H1 (cell line): Measurements from ENCODE around the gene ME1. TPM values are rescaled to one million over a fixed set of nuclear protein-coding genes. Genes with fewer than 3 reads are reported as not detected.

Experiments
- CTCF ChIA-PET: fragments of 300-600 bp; sonication (Branson Sonifier 250); formaldehyde crosslinking; loops from one replicate; lab custom pipeline; 2021; ENCODE audit not compliant: partially characterized antibody; lab: Charles Lee
- POLR2A ChIA-PET: fragments of 300-600 bp; sonication (Branson Sonifier 250); formaldehyde crosslinking; loops from one replicate; lab custom pipeline; 2021; ENCODE audit warnings: inconsistent platforms; ENCODE audit not compliant: partially characterized antibody; lab: Charles Lee
- DNase-seq, 2 experiments: peaks; one replicate each; pipeline versions ENCODE4 v3.0.0 to v3.0.0-alpha.2; 2010 to 2022; ENCODE audit warnings: low spot score in 2 of 2, low read depth in 1 of 2, mixed read lengths in 1 of 2
- FAIRE-seq: peaks from 2 replicates; lab custom pipeline; 2011; peaks lifted over from hg19 to GRCh38; lab: Jason Lieb, UNC
- H2AFZ ChIP-seq: 2 replicates; pipeline ENCODE4 v1.8.1; 2012; ENCODE audit warnings: low read length, inconsistent platforms
- H2AK5ac ChIP-seq: 2 replicates; pipeline ENCODE4 v1.6.1; 2013; ENCODE audit warnings: low read depth, low read length
- H2BK120ac ChIP-seq: replicated peaks from 2 replicates; pipeline ENCODE3; 2013; ENCODE audit warnings: low read depth, low read length, inconsistent platforms
- H2BK12ac ChIP-seq: 2 replicates; pipeline ENCODE4 v1.6.1; 2013; ENCODE audit warnings: low read depth, low read length
- H2BK15ac ChIP-seq: 2 replicates; pipeline ENCODE4 v1.6.1; 2013; ENCODE audit warnings: low read length
- H2BK20ac ChIP-seq: 2 replicates; pipeline ENCODE4 v1.6.1; 2013; ENCODE audit warnings: low read length
- H2BK5ac ChIP-seq: 2 replicates; pipeline ENCODE4 v1.6.1; 2013; ENCODE audit warnings: low read depth, low read length
- H3K14ac ChIP-seq: 2 replicates; pipeline ENCODE4 v1.6.1; 2013; ENCODE audit warnings: inconsistent platforms; ENCODE audit not compliant: insufficient read length
- H3K18ac ChIP-seq: 2 replicates; pipeline ENCODE4 v1.6.1; 2013; ENCODE audit warnings: low read length; ENCODE audit errors: extremely low read depth
- H3K23ac ChIP-seq: 2 replicates; pipeline ENCODE4 v1.6.1; 2013; ENCODE audit warnings: inconsistent platforms; ENCODE audit not compliant: insufficient read length
- H3K23me2 ChIP-seq: 2 replicates; pipeline ENCODE4 v1.6.1; 2013; ENCODE audit warnings: low read depth, low read length
- H3K27ac ChIP-seq: 2 replicates; pipeline ENCODE4 v1.6.1; 2011; ENCODE audit warnings: low read depth, low read length, inconsistent platforms
- H3K27me3 ChIP-seq, 4 experiments: replicated peaks in 1 of 4; 1 replicate in 1 of 4; 2 replicates in 3 of 4; pipeline versions ENCODE4 v1.6.1 to v1.8.1; 2011 to 2013; ENCODE audit warnings: low read length in 3 of 4, mild to moderate bottlenecking in 3 of 4, inconsistent platforms in 2 of 4, mixed read lengths in 2 of 4, moderate library complexity in 1 of 4; ENCODE audit not compliant: control insufficient read depth in 3 of 4, insufficient read depth in 3 of 4; ENCODE audit errors: extremely low read depth in 1 of 4
- H3K36me3 ChIP-seq, 4 experiments: 2 replicates each; pipeline versions ENCODE4 v1.6.1 to v1.8.1; 2011 to 2013; ENCODE audit warnings: mild to moderate bottlenecking in 4 of 4, low read length in 3 of 4, moderate library complexity in 2 of 4, control low read depth in 1 of 4, inconsistent platforms in 1 of 4; ENCODE audit not compliant: insufficient read depth in 4 of 4, control insufficient read depth in 2 of 4
- H3K4ac ChIP-seq: replicated peaks from 2 replicates; pipeline ENCODE3; 2013; ENCODE audit warnings: low read length, low read depth, mixed read lengths, inconsistent platforms; ENCODE audit not compliant: insufficient read length
- H3K4me1 ChIP-seq, 4 experiments: replicated peaks in 1 of 4; 1 replicate in 1 of 4; 2 replicates in 3 of 4; pipeline versions ENCODE4 v1.6.1 to v1.8.1; 2011 to 2013; ENCODE audit warnings: low read length in 3 of 4, inconsistent platforms in 2 of 4, mixed read lengths in 1 of 4; ENCODE audit not compliant: insufficient read depth in 4 of 4, control insufficient read depth in 3 of 4
- H3K4me2 ChIP-seq, 2 experiments: 2 replicates each; pipeline versions ENCODE4 v1.6.1 to v1.8.1; 2011 to 2013; ENCODE audit warnings: low read depth in 2 of 2, low read length in 2 of 2, control low read depth in 1 of 2, inconsistent platforms in 1 of 2, mild to moderate bottlenecking in 1 of 2; ENCODE audit not compliant: insufficient read depth in 1 of 2
- H3K4me3 ChIP-seq, 4 experiments: fragments of 200-600, 300-600 bp in 1 of 4; sonication (generic), shearing (Covaris generic), sonication (Bioruptor Twin) in 1 of 4; 2 replicates each; pipeline versions ENCODE4 v1.5.1 to v1.8.1; 2011 to 2016; ENCODE audit warnings: low read length in 4 of 4, low read depth in 3 of 4, control low read depth in 2 of 4, inconsistent platforms in 2 of 4, mild to moderate bottlenecking in 2 of 4, mixed read lengths in 1 of 4, moderate library complexity in 1 of 4; ENCODE audit not compliant: insufficient read depth in 2 of 4; ENCODE audit errors: extremely low read depth in 1 of 4
- H3K56ac ChIP-seq: replicated peaks from 2 replicates; pipeline ENCODE3; 2013; ENCODE audit warnings: low read depth, mild to moderate bottlenecking, mixed read lengths, low read length, inconsistent platforms; ENCODE audit not compliant: insufficient read length
- H3K79me1 ChIP-seq: 2 replicates; pipeline ENCODE4 v1.6.1; 2013; ENCODE audit warnings: low read depth, low read length, control low read depth
- H3K79me2 ChIP-seq, 2 experiments: 2 replicates each; pipeline versions ENCODE4 v1.6.1 to v1.8.1; 2012 to 2013; ENCODE audit warnings: low read length in 2 of 2, mild to moderate bottlenecking in 2 of 2, inconsistent platforms in 1 of 2; ENCODE audit not compliant: insufficient read depth in 2 of 2, control insufficient read depth in 1 of 2
- H3K9ac ChIP-seq, 4 experiments: replicated peaks in 1 of 4; 1 replicate in 1 of 4; 2 replicates in 3 of 4; pipeline versions ENCODE4 v1.6.1 to v1.8.1; 2011 to 2013; ENCODE audit warnings: low read depth in 3 of 4, low read length in 3 of 4, control low read depth in 2 of 4, mild to moderate bottlenecking in 2 of 4, moderate library complexity in 2 of 4, inconsistent platforms in 1 of 4; ENCODE audit errors: extremely low read depth in 1 of 4
- H3K9me3 ChIP-seq, 2 experiments: 2 replicates each; pipeline versions ENCODE4 v1.6.1 to v1.8.1; 2012 to 2013; ENCODE audit warnings: mild to moderate bottlenecking in 2 of 2, moderate library complexity in 2 of 2, control low read depth in 1 of 2, inconsistent platforms in 1 of 2, low read depth in 1 of 2, low read length in 1 of 2, mixed read lengths in 1 of 2; ENCODE audit not compliant: insufficient read depth in 2 of 2
- H4K20me1 ChIP-seq, 2 experiments: replicated peaks in 1 of 2; 2 replicates each; pipeline versions ENCODE3 to v1.8.1; 2011 to 2013; ENCODE audit warnings: inconsistent platforms in 2 of 2, low read length in 2 of 2, mild to moderate bottlenecking in 1 of 2; ENCODE audit not compliant: insufficient read depth in 2 of 2, control insufficient read depth in 1 of 2
- H4K5ac ChIP-seq: 2 replicates; pipeline ENCODE4 v1.6.1; 2013; ENCODE audit warnings: low read length, low read depth, mixed read lengths, inconsistent platforms; ENCODE audit not compliant: insufficient read length
- H4K8ac ChIP-seq: 2 replicates; pipeline ENCODE4 v1.8.0; 2013; ENCODE audit warnings: mild to moderate bottlenecking, moderate library complexity, low read length, inconsistent platforms; ENCODE audit not compliant: insufficient read depth; ENCODE audit errors: extremely low read depth
- H4K91ac ChIP-seq: replicated peaks from 2 replicates; pipeline ENCODE3; 2013; ENCODE audit warnings: low read length, mixed read lengths, inconsistent platforms; ENCODE audit not compliant: insufficient read length
- BRCA1 ChIP-seq: IDR thresholded peaks from 2 replicates; pipeline ENCODE4 v1.6.1; 2012; ENCODE audit warnings: low read depth, low read length, improper control_type of control experiment
- NANOG ChIP-seq: IDR thresholded peaks from 2 replicates; pipeline ENCODE4 v1.6.1; 2011; ENCODE audit warnings: low read length, low read depth, mild to moderate bottlenecking, inconsistent platforms; ENCODE audit not compliant: insufficient read depth, poor library complexity, severe bottlenecking
- POLR2AphosphoS5 ChIP-seq: IDR thresholded peaks from 2 replicates; pipeline ENCODE4 v1.6.1; 2011; ENCODE audit warnings: low read depth, low read length
- SIN3A ChIP-seq, 2 experiments: IDR thresholded peaks in 1 of 2; conservative IDR thresholded peaks in 1 of 2; 2 replicates each; pipeline ENCODE4 v1.6.1; 2011 to 2012; ENCODE audit warnings: low read length in 2 of 2, improper control_type of control experiment in 1 of 2, low read depth in 1 of 2, mild to moderate bottlenecking in 1 of 2
- SIRT6 ChIP-seq: IDR thresholded peaks from one replicate; pipeline ENCODE4 v1.7.1; 2012; ENCODE audit warnings: low read length, inconsistent platforms
- SUZ12 ChIP-seq: fragments of 200-600 bp; sonication (generic); IDR thresholded peaks from 2 replicates; pipeline ENCODE4 v1.6.1; 2012; ENCODE audit warnings: mild to moderate bottlenecking, inconsistent platforms, low read length, moderate library complexity, mixed read lengths
- TAF1 ChIP-seq: IDR thresholded peaks from 2 replicates; pipeline ENCODE4 v1.6.1; 2011; ENCODE audit warnings: mild to moderate bottlenecking, low read depth, low read length
- TEAD4 ChIP-seq: IDR thresholded peaks from 2 replicates; pipeline ENCODE4 v1.6.1; 2012; ENCODE audit warnings: low read depth, low read length, inconsistent platforms, mixed read lengths
- WGBS, 2 experiments: shearing (Covaris generic) in 1 of 2; methylation state at CpG; one replicate each; pipeline versions ENCODE4 v1.1.6 to v1.1.7; 2013 to 2015; ENCODE audit warnings: low lambda C conversion rate in 2 of 2, mixed read lengths in 2 of 2, inconsistent platforms in 1 of 2, low coverage in 1 of 2, missing lambda C conversion rate in 1 of 2; ENCODE audit not compliant: insufficient replicate concordance in 2 of 2, insufficient coverage in 1 of 2, insufficient read length in 1 of 2; ENCODE audit errors: extremely low coverage in 1 of 2, missing lambda C conversion rate in 1 of 2; 5-methylcytosine and 5-hydroxymethylcytosine counted together
- polyA plus RNA-seq, 7 experiments: library from polyadenylated mRNA; depleted of rRNA in 3 of 7; stranded (reverse) in 5 of 7; unstranded in 2 of 7; fragments of >200 nt in 5 of 7; fragments of 200-250 nt in 2 of 7; gene quantifications; 1 replicate in 5 of 7; 2 replicates in 1 of 7; 4 replicates in 1 of 7; pipeline versions ENCODE4 v1.2.1 to v1.2.3, GENCODE V29; 2011 to 2013; ENCODE audit warnings: missing spikeins in 2 of 7, mixed read lengths in 2 of 7
- total RNA-seq: library from RNA; stranded (reverse); fragmentation: NEBNext Ultra II Directional; extraction: Animal tissue kit (Norgen Biotek cat#: 25700); gene quantifications from 2 replicates; pipeline ENCODE4 v1.2.1, GENCODE V29; 2021
- TF ChIP-seq, protein P1 (sequence below): IDR thresholded peaks from 2 replicates; pipeline ENCODE4 v1.6.1; 2012; ENCODE audit warnings: inconsistent platforms
- TF ChIP-seq, protein P2 (sequence below): IDR thresholded peaks from 2 replicates; pipeline ENCODE4 v1.6.1; 2011; ENCODE audit warnings: low read length, improper control_type of control experiment

Gene ME1
- total and polyA plus RNA-seq, 2 of the 8 experiments (the other 6 are each of a cell fraction or from before 2014, with no cell fraction given): 1.3 to 3.9 TPM

DNA sequence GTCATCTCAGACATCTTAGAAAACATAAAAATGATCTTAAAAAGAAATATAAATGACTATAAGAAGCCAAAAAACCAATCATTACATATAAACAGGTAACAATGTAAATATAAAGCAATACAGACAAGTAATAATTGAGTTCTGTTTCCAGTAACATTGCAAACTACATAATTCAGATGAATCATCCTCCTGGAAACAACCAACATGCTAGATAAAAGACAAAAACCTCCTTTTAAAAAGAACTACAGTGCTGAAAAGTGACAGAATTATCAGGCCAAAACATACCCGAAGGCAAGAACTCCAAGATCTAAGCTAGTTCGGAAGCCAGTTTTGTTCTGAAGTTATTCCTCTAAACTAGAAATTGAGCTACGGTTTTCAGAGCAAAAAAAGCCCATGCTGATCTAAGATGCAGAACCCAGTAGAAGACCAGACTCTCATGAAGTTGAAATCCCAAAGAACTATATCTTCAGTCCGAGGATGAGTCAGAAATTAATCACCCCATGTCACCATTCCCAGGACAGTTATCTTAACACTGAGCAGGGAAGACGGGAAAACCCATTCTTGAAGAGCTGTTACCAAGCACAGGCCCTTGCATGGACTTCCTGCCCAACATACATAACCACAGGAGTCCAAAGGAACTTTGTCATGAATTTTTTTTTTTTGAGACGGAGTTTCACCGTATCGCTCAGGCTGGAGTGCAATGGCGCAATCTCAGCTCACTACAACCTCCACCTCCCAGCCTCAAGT lies 247.6 kb downstream of the ME1 start:
- DNase-seq: no peak
- no peak overlapping the region for H3K4me2 ChIP-seq
- H2BK5ac ChIP-seq: no peak overlapping the region
- CTCF ChIA-PET: interaction anchor here (0.9 to 2.0 kb wide), 6 partner anchors 18 to 328 kb away, joined by 3 to 9 read pairs (median 5); partner anchors contain the start of genes DOP1A and UBE3D
- no peak overlapping the region for H2AK5ac ChIP-seq
- no peak overlapping the region for H3K4me3 ChIP-seq
- H3K4me1 ChIP-seq: peaks cover 0 to 2% (median 0%) of the 10 kb centered on the region in 4 experiments; a peak in 1 of 7 replicates
- H2BK15ac ChIP-seq: no peak overlapping the region
- H4K8ac ChIP-seq: no peak overlapping the region
- peaks cover 2 to 3% of the 10 kb centered on the region in 2 experiments for H4K20me1 ChIP-seq
- FAIRE-seq: no peak
- no peak overlapping the region for H2AFZ ChIP-seq
- no peak overlapping the region for H4K91ac ChIP-seq
- H3K36me3 ChIP-seq: peaks cover 4 to 84% (median 31%) of the 10 kb centered on the region in 4 experiments
- H3K79me2 ChIP-seq: no peaks in the 10 kb centered on the region
- 92% methylated on average over 9 of the region's 9 CpGs; no CpG with 5 or more reads in 1 of the 2 experiments for WGBS, 2 experiments
- no peak overlapping the region for H3K18ac ChIP-seq
- H2BK20ac ChIP-seq: no peak overlapping the region
- no peak overlapping the region for H2BK120ac ChIP-seq
- H3K4ac ChIP-seq: no peak overlapping the region
- H4K5ac ChIP-seq: no peak overlapping the region
- H3K27me3 ChIP-seq: no peaks in the 10 kb centered on the region
- no peak overlapping the region for H3K9ac ChIP-seq
- H3K27ac ChIP-seq: no peak overlapping the region
- POLR2A ChIA-PET: interaction anchor here (0.6 kb wide), 1 partner anchor 40 kb away, joined by 4 read pairs; no protein-coding TSS in a partner anchor
- no peaks in the 10 kb centered on the region for H3K9me3 ChIP-seq
- H2BK12ac ChIP-seq: no peak overlapping the region
- H3K56ac ChIP-seq: no peak overlapping the region
- no peak overlapping the region for H3K23ac ChIP-seq
- no peaks in the 10 kb centered on the region for H3K79me1 ChIP-seq
- no peak overlapping the region for H3K14ac ChIP-seq
- no peaks in the 10 kb centered on the region for H3K23me2 ChIP-seq
- TF ChIP-seq POLR2AphosphoS5: no peak
- TF ChIP-seq NANOG: no peak
- TF ChIP-seq SIN3A (conservative IDR thresholded peaks at IDR 0.05 in 1 of 2, IDR thresholded peaks at IDR 0.05 in 1 of 2; ENCODE audit: low read depth in 1 of 2, low read length in 2 of 2): no peak
- TF ChIP-seq TAF1: no peak
- no peak for TF ChIP-seq BRCA1
- TF ChIP-seq TEAD4: no peak
- no peak for TF ChIP-seq SUZ12
- TF ChIP-seq, protein P1, sequence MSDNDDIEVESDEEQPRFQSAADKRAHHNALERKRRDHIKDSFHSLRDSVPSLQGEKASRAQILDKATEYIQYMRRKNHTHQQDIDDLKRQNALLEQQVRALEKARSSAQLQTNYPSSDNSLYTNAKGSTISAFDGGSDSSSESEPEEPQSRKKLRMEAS: no peak
- TF ChIP-seq SIRT6: no peak
- TF ChIP-seq, protein P2, sequence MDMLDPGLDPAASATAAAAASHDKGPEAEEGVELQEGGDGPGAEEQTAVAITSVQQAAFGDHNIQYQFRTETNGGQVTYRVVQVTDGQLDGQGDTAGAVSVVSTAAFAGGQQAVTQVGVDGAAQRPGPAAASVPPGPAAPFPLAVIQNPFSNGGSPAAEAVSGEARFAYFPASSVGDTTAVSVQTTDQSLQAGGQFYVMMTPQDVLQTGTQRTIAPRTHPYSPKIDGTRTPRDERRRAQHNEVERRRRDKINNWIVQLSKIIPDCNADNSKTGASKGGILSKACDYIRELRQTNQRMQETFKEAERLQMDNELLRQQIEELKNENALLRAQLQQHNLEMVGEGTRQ: no peak
